ENCODE data around the gene IER3.

DNA sequence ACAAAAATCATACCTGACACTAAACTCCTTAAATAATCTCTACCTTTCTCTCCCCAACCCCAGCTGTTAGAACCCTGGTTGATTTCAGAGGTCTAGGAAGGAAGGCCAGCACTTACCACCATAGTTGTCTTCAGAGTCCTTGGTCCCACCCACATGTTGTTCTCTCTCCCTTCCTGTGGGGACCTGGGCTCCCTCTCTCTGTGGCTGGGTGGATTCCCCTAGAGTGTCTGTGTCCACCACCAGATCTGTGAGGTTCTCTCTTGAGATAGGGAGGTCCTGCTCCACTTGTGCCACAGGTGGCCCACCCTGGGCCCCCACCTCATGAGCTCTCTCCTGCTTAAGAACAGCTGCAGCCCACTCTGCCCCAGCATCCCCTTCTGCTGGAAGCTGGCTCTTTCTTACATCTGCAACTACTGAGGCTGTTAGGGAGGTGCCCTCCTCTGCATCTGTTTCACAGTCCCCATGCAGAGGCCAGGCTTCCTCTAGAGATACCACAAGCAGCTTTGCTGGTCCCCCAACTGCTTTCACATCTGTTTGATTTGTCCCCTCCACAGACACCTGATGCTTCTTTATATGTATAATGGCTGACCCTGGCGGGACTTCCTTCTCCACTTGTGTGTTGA, 32.5 kb downstream of the IER3 start:
- no peak for TF ChIP-seq POLR2A (IDR thresholded peaks at IDR 0.05)
- TF ChIP-seq, protein P1, sequence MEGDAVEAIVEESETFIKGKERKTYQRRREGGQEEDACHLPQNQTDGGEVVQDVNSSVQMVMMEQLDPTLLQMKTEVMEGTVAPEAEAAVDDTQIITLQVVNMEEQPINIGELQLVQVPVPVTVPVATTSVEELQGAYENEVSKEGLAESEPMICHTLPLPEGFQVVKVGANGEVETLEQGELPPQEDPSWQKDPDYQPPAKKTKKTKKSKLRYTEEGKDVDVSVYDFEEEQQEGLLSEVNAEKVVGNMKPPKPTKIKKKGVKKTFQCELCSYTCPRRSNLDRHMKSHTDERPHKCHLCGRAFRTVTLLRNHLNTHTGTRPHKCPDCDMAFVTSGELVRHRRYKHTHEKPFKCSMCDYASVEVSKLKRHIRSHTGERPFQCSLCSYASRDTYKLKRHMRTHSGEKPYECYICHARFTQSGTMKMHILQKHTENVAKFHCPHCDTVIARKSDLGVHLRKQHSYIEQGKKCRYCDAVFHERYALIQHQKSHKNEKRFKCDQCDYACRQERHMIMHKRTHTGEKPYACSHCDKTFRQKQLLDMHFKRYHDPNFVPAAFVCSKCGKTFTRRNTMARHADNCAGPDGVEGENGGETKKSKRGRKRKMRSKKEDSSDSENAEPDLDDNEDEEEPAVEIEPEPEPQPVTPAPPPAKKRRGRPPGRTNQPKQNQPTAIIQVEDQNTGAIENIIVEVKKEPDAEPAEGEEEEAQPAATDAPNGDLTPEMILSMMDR (IDR thresholded peaks at IDR 0.05 in 4 of 5, conservative IDR thresholded peaks at IDR 0.05 in 1 of 5): no peak

Measured in gastrocnemius medialis (tissue), 4 donors.